ENCODE results near the gene RPL27. TPM values are rescaled to one million over a fixed set of nuclear protein-coding genes. Genes with fewer than 3 reads are reported as not detected.

The RPL27 gene
- total and polyA plus RNA-seq, 2 of the 8 experiments (the other 6 are each of a cell fraction or from before 2014, with no cell fraction given): 1,415 to 3,779 TPM

GRCh38 chr17:42982266-42982665, 16.0 kb upstream of the RPL27 start:
- Histone ChIP-seq H3K79me2 (ENCODE audit: control insufficient read depth in 1 of 2, insufficient read depth in 2 of 2, low read length in 2 of 2) (peaks cover 0 to 17% of the 10 kb centered on the region in 2 experiments; a peak in 3 of 4 replicates), H4K20me1 (replicated peaks in 1 of 2; ENCODE audit: control insufficient read depth in 1 of 2, insufficient read depth in 2 of 2, low read length in 2 of 2) (peaks cover 0 to 3% of the 10 kb centered on the region in 2 experiments), H3K9ac (replicated peaks in 1 of 4; ENCODE audit: extremely low read depth in 1 of 4, low read depth in 3 of 4, low read length in 3 of 4) (peak overlapping the region in 1 of 4 experiments; percentile 4; a peak in 1 of 7 replicates), H3K18ac (ENCODE audit: extremely low read depth, low read length) (no peak overlapping the region), H3K27me3 (replicated peaks in 1 of 4; ENCODE audit: control insufficient read depth in 3 of 4, extremely low read depth in 1 of 4, insufficient read depth in 3 of 4, low read length in 3 of 4) (no peaks in the 10 kb centered on the region), H3K27ac (ENCODE audit: low read depth, low read length) (no peak overlapping the region), H2BK120ac (replicated peaks; ENCODE audit: low read depth, low read length) (no peak overlapping the region), H2AFZ (ENCODE audit: low read length) (no peak overlapping the region), H2BK15ac (ENCODE audit: low read length) (no peak overlapping the region), H2AK5ac (ENCODE audit: low read depth, low read length) (no peak overlapping the region), H4K8ac (ENCODE audit: extremely low read depth, insufficient read depth, low read length) (no peak overlapping the region), H3K14ac (ENCODE audit: insufficient read length) (no peak overlapping the region), H3K23ac (ENCODE audit: insufficient read length) (no peak overlapping the region), H2BK5ac (ENCODE audit: low read depth, low read length) (no peak overlapping the region), H4K91ac (replicated peaks; ENCODE audit: insufficient read length, low read length) (no peak overlapping the region), H3K56ac (replicated peaks; ENCODE audit: insufficient read length, low read depth, low read length) (no peak overlapping the region), H3K36me3 (ENCODE audit: control insufficient read depth in 2 of 4, insufficient read depth in 4 of 4, low read length in 3 of 4) (peaks cover 2 to 8% (median 4%) of the 10 kb centered on the region in 4 experiments; a peak in 6 of 8 replicates), H3K4me1 (replicated peaks in 1 of 4; ENCODE audit: control insufficient read depth in 3 of 4, insufficient read depth in 4 of 4, low read length in 3 of 4) (peaks cover 3 to 16% (median 4%) of the 10 kb centered on the region in 4 experiments; a peak in 5 of 7 replicates), H3K4me3 (ENCODE audit: extremely low read depth in 1 of 4, insufficient read depth in 2 of 4, low read depth in 3 of 4, low read length in 4 of 4) (no peak overlapping the region), H3K4me2 (ENCODE audit: insufficient read depth in 1 of 2, low read depth in 2 of 2, low read length in 2 of 2) (no peak overlapping the region; a peak in 2 of 4 replicates), H2BK12ac (ENCODE audit: low read depth, low read length) (no peak overlapping the region), H3K23me2 (ENCODE audit: low read depth, low read length) (peaks cover 10% of the 10 kb centered on the region), H2BK20ac (ENCODE audit: low read length) (no peak overlapping the region), H3K9me3 (ENCODE audit: insufficient read depth in 2 of 2, low read depth in 1 of 2, low read length in 1 of 2) (no peaks in the 10 kb centered on the region), H4K5ac (ENCODE audit: insufficient read length, low read depth, low read length) (no peak overlapping the region), H3K79me1 (ENCODE audit: low read depth, low read length) (peaks cover 6% of the 10 kb centered on the region; the same call in 1 of the 2 replicates), H3K4ac (replicated peaks; ENCODE audit: insufficient read length, low read depth, low read length) (no peak overlapping the region)
- TF ChIP-seq ATF2 (IDR thresholded peaks at IDR 0.05; ENCODE audit: low read length): no peak
- ChIA-PET CTCF (ENCODE audit: partially characterized antibody) (interaction anchor here (0.6 to 3.3 kb wide), 2 partner anchors 15 to 160 kb away, joined by 3 to 14 read pairs; partner anchors contain the start of gene RPL27), POLR2A (ENCODE audit: partially characterized antibody) (interaction anchor here (1.0 to 4.6 kb wide), 2 partner anchors 15 to 139 kb away, joined by 3 to 45 read pairs; partner anchors contain the start of gene RPL27)
- FAIRE-seq (no peak), DNase-seq (ENCODE audit: low read depth in 1 of 2, low spot score in 2 of 2) (no peak)

All from H1 (cell line).